ENCODE data around the gene NDP. TPM values are rescaled to one million over a fixed set of nuclear protein-coding genes. Genes with fewer than 3 reads are reported as not detected.

Gene NDP, protein sequence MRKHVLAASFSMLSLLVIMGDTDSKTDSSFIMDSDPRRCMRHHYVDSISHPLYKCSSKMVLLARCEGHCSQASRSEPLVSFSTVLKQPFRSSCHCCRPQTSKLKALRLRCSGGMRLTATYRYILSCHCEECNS
- not detected for total RNA-seq

DNA sequence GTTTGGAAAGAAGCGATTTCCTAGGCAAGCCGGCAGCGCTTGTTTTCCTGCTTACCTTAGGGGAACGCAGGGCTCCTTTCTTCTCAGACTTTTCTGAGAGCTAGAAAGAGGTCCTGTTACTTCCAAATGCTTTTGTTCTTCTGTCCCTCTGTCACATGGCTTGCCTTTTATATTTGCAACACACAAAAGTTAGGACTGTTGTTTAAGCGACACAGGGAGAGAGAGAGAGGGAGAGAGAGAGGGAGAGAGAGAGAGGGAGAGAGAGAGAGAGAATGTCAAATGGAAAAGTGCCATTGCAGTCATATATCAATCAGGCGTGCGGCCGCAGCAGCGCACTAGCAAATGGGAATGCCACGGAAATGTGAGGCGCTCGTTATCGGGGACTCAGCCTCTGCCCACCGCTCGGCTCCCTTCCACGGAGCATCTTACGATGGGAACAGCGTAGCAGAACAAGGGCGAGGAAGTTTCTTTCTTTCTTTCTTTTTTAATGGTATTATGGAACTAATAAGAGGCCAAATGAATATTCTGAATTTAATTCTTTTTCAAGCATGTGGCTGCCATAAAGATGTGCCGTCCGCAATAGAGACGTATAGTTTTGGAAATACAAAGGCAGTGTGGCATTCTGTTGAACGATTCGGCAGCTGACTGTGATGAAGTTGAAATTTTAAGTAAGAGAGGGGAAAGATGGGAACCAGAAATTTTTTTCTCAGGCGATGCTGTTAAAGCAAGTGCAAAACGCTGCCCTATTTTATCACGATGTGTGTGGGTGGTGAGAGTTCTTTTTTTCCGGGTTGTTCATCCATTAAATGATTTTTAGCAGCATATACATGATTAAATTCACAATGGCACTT is at the start of gene NDP:
TSS of gene NDP (minus strand) at position 142 of the 851 bp plus-strand sequence. CDS start 14,745 bp downstream, outside the sequence.
- no peak for DNase-seq
- H3K9me3 ChIP-seq: no peaks in the 10 kb centered on the region
- TF ChIP-seq, protein P1, sequence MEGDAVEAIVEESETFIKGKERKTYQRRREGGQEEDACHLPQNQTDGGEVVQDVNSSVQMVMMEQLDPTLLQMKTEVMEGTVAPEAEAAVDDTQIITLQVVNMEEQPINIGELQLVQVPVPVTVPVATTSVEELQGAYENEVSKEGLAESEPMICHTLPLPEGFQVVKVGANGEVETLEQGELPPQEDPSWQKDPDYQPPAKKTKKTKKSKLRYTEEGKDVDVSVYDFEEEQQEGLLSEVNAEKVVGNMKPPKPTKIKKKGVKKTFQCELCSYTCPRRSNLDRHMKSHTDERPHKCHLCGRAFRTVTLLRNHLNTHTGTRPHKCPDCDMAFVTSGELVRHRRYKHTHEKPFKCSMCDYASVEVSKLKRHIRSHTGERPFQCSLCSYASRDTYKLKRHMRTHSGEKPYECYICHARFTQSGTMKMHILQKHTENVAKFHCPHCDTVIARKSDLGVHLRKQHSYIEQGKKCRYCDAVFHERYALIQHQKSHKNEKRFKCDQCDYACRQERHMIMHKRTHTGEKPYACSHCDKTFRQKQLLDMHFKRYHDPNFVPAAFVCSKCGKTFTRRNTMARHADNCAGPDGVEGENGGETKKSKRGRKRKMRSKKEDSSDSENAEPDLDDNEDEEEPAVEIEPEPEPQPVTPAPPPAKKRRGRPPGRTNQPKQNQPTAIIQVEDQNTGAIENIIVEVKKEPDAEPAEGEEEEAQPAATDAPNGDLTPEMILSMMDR (IDR thresholded peaks at IDR 0.05): no peak
- no peak for TF ChIP-seq POLR2A (IDR thresholded peaks at IDR 0.05)
- no peaks in the 10 kb centered on the region for H3K27me3 ChIP-seq
- H3K27ac ChIP-seq: no peak within 1 kb of the TSS
- H3K4me3 ChIP-seq: peak within 1 kb of the TSS in 3 of 4 donors; percentile 22 to 55 (median 34)
- intact Hi-C loops (cut with DNase I): no loop called here
- H3K4me1 ChIP-seq: peaks cover 0 to 17% (median 0%) of the 10 kb centered on the region in 3 donors
- WGBS, 2 donors: 12 to 26% methylated on average over 21 to 28 of the region's 28 CpGs
- no peaks in the 10 kb centered on the region for H3K36me3 ChIP-seq

GRCh38 chrX:44022964-44023363 is 49.8 kb upstream of the NDP start:
- WGBS, 2 donors: 62 to 100% methylated on average over 1 to 2 of the region's 2 CpGs
- H3K27me3 ChIP-seq: no peaks in the 10 kb centered on the region

DNA sequence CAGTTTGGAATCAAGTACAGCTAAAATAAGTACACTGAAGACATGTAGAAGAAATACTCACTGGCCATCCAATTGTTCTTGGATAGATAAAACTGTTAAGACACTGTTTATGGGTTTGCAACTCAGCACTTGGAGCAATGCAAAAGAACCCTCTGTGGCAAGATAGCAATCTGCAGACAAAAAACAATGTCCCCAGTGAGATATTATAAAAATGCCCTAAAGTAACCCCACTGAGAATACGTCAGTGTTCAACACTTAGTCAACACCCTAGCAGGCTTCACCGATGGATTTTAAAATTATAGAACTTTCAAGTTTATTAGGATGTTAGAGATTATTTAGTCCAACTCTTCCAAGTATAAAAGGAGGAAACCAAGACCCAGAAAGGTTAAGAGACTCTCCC is 47.5 kb upstream of the NDP start:
- H3K36me3 ChIP-seq: no peaks in the 10 kb centered on the region
- H3K27me3 ChIP-seq: no peaks in the 10 kb centered on the region
- no peak overlapping the region for H3K27ac ChIP-seq
- TF ChIP-seq, protein P1 (IDR thresholded peaks at IDR 0.05): no peak
- no peak for TF ChIP-seq POLR2A (IDR thresholded peaks at IDR 0.05)
- no peaks in the 10 kb centered on the region for H3K4me1 ChIP-seq
- intact Hi-C loops (cut with DNase I): no loop called here
- H3K4me3 ChIP-seq: no peak overlapping the region
- WGBS, 2 donors: 63 to 76% methylated on average over 2 of the region's 2 CpGs
- no peak for DNase-seq
- H3K9me3 ChIP-seq: no peaks in the 10 kb centered on the region

More at GRCh38 chrX:44022964-44023363, 49.8 kb upstream of the NDP start:
- no peak for DNase-seq
- Histone ChIP-seq H3K27ac (no peak overlapping the region), H3K4me3 (no peak overlapping the region), H3K9me3 (no peaks in the 10 kb centered on the region), H3K4me1 (no peaks in the 10 kb centered on the region), H3K36me3 (no peaks in the 10 kb centered on the region)
- intact Hi-C loops (cut with DNase I): no loop called here
- no peak for TF ChIP-seq POLR2A (IDR thresholded peaks at IDR 0.05)
- TF ChIP-seq, protein P1 (IDR thresholded peaks at IDR 0.05): no peak

- Histone ChIP-seq H3K27ac (no peak overlapping the region), H3K27me3 (no peaks in the 10 kb centered on the region), H3K4me3 (no peak overlapping the region), H3K36me3 (no peaks in the 10 kb centered on the region), H3K4me1 (no peaks in the 10 kb centered on the region), H3K9me3 (no peaks in the 10 kb centered on the region)
- intact Hi-C loops (cut with DNase I): no loop called here
- WGBS, 2 donors: 83 to 87% methylated on average over 3 of the region's 3 CpGs
- no peak for TF ChIP-seq POLR2A (IDR thresholded peaks at IDR 0.05)
- TF ChIP-seq, protein P1 (IDR thresholded peaks at IDR 0.05): no peak
- DNase-seq: no peak
These were observed 46.7 kb upstream of the NDP start for GRCh38 chrX:44019911-44020310.

DNA sequence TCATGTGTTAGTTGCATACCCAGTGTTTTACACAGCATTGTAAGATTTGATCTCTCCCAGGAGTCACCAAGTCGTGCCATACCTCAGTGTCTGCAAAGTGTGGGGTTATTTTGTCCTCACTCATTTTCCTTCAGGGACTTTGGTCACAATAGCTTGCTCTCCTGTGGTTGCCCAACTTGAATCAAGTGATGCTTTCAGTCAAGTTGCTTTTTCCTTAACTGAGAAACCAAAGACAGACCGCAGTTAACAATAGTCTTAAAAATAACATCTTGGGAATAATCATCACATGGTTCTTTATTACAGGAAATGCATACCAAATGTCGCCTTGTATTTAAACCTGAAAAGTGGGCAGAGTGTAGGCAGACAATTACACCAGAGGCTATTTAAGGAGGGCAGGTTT is 44.5 kb upstream of the NDP start:
- intact Hi-C loops (cut with DNase I): no loop called here
- H3K9me3 ChIP-seq: no peaks in the 10 kb centered on the region
- H3K27me3 ChIP-seq: no peaks in the 10 kb centered on the region
- DNase-seq: no peak
- no peaks in the 10 kb centered on the region for H3K36me3 ChIP-seq
- no peak overlapping the region for H3K27ac ChIP-seq
- no peaks in the 10 kb centered on the region for H3K4me1 ChIP-seq
- 58 to 82% methylated on average over 2 to 3 of the region's 3 CpGs for WGBS, 2 donors
- TF ChIP-seq, protein P1 (IDR thresholded peaks at IDR 0.05): no peak
- no peak for TF ChIP-seq POLR2A (IDR thresholded peaks at IDR 0.05)
- no peak overlapping the region for H3K4me3 ChIP-seq
